Dedifferentiated amniotic fluid mesenchymal stem cell (primary cell): Measurements from ENCODE around the gene OPN3.

Experiments used
- DNase-seq: peaks from one replicate; pipeline ENCODE4 v3.0.0-alpha.2; 2016; ENCODE audit errors: extremely low spot score

The OPN3 gene

DNA sequence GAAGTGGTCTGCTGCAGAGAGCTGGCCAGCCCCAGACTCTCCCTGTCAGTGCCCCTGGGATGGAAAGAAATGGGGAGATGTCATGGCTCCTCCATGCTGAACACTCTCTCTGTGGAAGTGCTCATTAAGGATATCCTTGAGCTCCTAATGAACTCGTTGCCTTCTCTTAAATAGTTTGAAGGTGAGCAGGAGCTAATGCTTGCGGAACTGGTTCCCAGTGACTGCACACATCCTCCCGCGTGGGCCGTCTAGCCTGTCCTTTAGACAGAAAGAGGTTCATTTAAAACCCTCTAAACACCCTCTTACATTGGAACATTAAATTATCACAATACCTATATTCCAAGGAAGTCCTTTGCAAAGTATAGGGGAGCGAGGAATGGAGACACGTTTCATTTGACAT is 6.0 kb upstream of the OPN3 start:
- DNase-seq = no peak

DNA sequence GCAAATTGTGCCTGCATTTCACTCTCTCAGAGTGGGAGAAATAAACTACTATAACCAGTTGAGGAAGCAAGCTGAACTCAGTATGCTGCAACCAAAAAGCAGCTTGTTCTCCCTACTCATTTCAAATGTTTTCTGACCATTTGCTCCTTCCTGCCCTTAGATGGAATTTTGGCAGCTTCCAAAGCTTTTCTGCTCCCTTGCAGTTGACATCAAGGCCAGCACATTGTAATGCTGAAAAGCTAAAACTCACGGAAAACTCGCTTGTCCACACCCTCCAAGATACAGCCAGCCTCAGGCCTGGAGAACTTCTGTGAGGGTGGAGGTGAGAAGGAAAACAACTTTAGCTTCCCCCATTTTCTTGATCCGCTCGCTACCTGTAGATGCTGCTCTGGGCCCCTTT is 5.0 kb upstream of the OPN3 start:
- DNase-seq = no peak

DNA sequence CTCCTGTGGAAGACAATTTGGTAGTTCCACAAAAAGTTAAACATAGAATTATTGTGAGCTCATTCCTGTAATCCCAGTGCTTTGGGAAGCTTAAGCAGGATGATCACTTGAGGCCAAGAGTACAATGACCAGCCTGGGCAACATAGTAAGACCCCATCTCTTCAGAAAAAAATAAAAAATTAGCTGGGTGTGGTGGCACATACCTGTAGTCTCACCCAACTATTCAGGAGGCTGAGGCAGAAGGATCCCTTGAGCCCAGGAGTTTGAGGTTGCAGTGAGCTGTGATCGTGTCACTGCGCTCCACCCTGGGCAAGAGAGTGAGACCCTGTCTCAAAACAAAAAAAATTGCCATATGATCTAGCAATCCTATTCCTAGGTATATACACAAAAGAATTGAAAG is 4.1 kb upstream of the OPN3 start:
- DNase-seq = no peak

DNA sequence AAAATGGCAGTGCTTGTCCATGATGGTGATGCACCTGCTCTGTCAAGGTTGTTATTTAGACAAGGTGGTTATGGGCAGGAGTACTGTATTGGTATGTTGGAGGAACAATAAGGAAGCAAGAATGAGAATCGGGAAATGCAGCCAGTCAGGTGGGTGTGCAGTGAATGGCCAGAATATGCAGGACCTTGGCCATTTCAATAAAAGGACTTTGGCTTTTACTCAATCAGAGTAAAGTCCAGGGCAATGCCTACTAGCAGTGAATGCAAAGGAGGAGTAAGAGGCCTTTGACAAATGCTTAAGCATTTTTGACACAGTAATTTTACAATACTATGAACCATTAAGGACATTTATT is 2.4 kb upstream of the OPN3 start:
- DNase-seq = no peak

- DNase-seq = no peak
These were observed 1.8 kb upstream of the OPN3 start for GRCh38 chr1:241641773-241642592.

GRCh38 chr1:241640867-241641622 is 876 bp upstream of the OPN3 start:
- no peak for DNase-seq

DNA sequence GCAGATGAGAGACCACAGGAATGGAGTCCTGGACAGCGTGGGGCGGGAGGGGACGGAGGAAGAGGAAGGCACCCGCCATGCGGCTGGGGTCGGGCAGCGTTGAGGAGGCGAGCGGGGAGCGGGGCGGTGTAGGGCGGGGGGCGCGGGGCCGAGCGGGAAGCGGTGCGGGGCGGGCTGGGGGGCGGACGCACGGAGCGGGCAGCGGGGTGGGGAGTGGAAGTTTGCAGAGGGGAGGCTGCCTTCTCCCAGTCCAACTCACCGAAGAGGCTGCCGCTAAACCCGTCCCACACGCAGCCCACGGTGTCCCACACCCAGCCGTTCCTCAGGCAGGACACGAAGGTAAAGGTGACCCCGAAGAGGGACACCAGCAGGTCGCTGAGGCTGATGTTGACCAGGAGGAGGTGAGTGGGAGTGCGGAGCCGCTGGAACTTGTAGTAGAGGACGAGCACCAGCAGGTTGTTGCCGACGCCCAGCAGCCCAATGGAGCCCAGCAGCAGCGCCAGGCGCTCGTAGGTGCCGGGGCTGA is 483 bp downstream of the OPN3 start:
- no peak for DNase-seq

DNA sequence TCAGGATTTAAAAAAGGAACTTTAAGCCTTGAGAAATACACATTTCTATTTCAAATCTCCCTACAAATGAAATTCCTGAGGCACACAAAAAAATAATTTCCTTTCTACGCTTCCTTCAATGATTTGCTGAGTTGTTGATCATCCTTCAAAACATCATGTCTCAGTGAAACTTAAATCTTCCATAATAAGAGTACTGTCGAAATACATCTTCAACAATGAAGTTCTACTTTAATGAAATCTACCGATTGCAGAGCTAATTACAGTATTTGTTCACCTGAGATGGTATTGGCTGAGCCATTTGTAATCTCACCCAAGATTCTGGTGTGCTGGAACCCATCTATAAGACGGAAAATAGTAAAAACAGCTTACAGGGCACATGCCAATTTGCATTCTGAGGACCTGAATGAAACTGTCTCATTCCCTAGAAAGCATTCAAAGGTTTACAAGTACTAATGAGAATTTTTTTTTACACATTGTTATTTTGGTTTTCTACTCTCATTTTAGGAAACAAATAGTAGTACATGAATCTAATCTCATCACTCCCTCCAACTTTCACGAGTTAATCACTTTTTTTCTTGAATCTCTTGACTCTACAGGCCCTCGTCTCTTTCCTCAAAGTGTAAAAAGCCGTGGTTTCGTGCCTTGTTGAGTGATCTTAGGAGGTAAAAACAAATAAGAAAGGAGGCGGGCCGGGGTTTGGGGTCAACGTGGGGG is 1.1 kb downstream of the OPN3 start:
- no peak for DNase-seq

DNA sequence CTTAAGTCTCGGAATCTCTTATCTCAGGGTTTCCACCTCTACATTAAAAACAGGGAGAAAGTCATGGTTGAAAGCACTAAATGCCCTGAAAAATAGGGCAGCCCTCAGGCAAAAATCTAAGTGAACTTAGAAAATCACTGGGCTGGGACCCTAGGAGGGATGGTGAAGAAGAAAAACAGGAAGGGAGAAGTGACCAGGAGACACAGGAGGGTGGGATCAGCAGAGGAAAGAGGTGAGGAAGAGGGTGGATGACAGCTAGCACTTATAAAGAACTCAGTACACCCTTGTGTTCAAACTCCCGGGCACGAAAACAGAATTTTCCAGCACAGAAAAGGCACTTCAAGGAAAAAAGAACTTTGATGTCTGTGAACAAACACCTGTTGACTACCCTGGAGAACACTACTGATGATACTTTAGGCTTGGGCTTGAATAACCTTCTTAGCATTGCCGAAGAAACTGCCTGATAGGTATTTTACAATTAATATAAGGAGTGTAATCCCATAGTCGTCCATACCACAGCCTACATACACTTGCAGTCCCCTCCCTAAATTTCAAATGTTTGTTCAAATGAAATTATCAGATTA is 2.0 kb downstream of the OPN3 start:
- DNase-seq = no peak

- no peak for DNase-seq
These were observed 2.6 kb downstream of the OPN3 start for GRCh38 chr1:241637604-241638003.

DNA sequence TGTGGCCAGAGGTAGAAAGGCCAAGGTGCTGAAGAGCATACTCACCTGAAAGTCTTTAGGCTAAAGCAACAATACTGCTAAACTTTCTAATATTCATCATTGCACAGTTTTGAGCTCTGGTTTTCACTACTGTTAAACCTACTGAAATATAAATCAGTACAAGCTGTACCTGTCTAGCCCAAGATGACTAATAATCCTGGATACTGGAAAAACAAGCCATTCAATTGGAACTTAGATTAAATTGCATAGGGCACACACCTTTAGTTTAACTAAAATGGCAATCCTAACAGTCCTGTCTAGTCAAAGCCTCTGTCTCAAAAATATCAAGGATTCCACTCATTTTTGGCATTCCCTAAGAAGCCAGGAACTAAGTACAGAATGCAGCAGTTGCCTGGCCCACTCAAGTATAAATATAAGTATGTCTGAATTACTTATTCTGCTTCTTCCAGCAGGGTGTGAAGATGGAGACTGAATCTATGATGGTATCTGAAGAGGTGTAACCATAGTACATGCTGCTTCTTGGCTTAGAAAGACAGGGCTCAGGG is 3.1 kb downstream of the OPN3 start:
- peak; percentile 36 for DNase-seq

DNA sequence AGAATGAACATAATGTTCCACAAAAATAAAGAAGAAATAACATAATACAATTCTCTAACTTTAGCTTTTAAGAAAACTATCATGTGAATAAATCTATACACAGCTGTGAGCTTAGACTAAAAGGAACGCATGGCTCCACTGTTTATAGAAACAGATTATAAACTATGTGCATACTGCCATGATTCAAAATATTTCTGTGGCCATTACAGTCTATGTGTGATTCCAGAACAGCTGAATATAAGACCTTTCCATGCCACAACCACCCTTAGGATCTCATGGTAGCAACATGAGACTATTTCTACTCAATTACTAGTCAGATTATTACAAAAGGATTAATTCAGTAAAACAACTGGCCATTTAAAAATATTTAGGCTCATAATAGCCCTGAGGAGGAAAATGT is 3.9 kb downstream of the OPN3 start:
- no peak for DNase-seq

- no peak for DNase-seq
These were observed 4.5 kb downstream of the OPN3 start for GRCh38 chr1:241635556-241636152.

- DNase-seq = no peak
These were observed 7.2 kb downstream of the OPN3 start for GRCh38 chr1:241632987-241633386.

- no peak for DNase-seq
These were observed 8.5 kb downstream of the OPN3 start for GRCh38 chr1:241631674-241632073.

DNA sequence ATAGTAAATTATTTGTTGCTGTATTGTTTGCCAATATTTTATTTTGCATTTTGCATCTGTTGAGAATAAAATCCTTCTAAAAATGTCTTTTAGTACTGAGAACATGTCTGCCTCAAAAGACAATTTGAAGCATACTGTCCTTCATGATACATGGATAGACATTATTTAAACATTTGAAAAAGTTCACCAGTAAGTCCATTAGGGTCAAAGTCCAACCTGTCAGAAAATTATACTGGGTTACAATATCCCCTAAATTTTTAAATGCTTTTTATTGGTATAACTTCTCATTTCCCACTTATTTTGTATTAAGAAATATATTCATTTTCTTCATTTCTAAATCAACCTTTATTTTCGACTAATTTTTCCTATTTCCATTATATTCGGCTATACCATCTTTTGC is 9.3 kb downstream of the OPN3 start:
- no peak for DNase-seq

DNA sequence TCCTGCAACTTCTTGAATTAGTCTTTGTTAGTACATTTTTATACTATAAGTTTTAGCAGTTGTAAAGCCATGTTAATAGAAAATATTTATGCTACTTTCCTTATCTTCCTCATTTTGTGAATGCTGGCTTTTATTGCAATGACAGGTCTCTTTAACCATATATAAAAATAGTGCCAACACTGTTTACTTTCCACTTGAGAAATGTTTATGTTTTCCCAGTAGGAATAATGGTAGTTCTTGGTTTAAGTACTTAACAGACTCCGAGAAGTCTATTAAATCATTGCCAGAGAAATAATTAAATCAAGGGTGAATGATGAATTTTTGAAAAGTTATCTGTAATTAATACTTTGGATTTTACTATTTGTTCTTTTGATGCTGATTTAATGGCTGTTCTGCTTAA is 9.7 kb downstream of the OPN3 start:
- no peak for DNase-seq

GRCh38 chr1:241630005-241630404 is 10.2 kb downstream of the OPN3 start:
- DNase-seq = no peak

DNA sequence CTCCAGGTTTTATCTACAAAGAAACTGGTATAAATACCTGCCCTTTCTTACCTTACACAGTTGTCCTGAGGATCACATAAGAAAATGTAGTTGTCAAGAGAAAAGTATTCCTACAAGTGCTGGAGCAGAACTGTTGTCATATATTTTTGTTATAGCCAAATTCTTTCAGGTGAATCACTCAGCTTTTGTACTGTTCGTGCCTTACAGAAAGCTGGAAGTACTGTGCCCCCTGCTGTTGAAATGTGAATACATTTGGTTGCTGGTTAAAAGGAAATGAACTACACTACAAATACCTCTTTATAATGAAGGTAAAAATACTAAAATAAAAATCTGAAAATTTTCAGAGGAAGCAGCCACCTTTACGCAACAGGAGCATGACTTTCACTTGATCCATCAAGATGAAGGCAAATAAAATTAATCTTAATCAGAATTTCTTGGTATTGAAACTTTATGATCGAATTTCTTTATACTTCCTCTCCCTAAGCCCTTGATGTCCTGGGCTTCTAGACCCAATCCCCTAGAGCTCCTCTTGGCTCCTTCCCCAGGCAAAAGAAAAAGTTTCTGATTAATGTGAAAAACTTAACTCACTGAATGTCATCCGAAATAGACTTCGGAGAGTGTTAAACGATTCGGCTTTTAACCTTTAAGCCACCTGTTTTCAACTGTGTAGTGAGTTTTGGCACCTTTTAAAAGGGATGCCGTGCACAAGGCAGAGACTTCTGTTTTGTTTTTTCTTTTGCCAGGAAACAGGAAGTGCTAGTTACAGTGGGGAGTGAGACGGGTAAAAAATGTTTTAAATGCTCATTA is 12.5 kb downstream of the OPN3 start:
- peak; percentile 68 for DNase-seq

GRCh38 chr1:241624935-241625334 is 15.2 kb downstream of the OPN3 start:
- DNase-seq = no peak

DNA sequence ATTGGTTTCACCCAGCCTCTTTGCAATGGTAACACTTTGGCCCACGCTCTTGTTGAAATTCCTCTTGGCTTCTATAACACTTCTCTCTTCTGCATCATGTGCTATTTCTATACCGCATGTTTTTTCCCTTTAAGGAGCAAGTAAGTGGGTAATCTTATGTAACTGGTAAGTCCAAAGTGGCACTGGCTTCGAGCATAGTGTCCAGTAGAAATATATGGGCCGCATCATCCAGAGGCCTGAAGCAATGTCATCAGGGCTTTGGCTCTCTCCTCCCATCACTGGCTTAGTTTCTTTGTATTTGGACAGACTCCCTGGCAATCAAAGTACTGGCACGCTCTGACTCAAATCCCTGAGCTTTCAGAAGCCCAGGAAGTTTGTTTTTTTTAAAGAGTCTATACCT is 17.5 kb downstream of the OPN3 start:
- no peak for DNase-seq
